CD4-positive, alpha-beta T cell treated with Interleukin-17A for 4 hours (primary cell): ENCODE data around the gene FER1L5.

Source experiments
- DNase-seq: peaks from one replicate; pipeline ENCODE4 v3.0.0-alpha.2; 2020; ENCODE audit warnings: mixed read lengths

Gene FER1L5

DNA sequence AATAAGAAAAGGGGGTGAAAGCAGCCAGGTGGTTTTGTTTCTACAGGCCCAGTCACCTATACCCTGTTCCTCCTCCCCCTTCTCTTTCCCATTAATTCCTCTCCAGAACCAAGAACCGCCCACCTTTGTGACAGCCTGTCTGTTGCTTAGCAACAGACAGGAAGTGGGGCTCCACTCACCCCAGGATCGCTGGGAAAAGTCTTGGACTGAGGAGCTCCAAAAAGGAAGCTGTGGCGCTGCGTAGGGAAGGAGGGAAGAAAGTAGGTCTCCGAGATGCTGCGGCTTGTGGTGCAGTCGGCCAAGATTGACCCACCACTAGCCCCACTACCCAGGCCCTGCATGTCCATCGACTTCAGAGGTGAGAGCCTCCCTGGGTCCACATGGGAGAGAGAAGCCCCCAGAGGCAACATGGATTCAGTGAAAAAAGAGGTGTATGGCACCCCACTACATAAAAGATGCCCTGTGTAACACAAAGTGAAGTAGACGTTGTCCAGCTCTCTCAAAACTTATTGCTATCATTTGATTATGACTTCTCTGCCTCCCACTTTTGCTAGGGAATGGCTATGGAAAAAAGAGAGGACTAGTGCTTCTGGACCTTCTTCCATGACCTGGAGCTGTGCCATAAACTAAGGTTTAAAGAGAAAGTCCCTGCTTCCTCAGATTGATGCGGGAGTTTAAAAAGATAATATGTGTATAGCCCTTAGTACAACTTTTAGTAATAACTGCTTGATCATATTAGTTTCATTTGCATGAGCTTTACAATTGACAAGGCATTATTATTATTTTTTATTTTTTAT lies at the start of gene FER1L5:
FER1L5 (plus strand) TSS at position 201 of the 797 bp plus-strand sequence; CDS start at position 274, 73 bp downstream.
- DNase-seq, result no peak

DNA sequence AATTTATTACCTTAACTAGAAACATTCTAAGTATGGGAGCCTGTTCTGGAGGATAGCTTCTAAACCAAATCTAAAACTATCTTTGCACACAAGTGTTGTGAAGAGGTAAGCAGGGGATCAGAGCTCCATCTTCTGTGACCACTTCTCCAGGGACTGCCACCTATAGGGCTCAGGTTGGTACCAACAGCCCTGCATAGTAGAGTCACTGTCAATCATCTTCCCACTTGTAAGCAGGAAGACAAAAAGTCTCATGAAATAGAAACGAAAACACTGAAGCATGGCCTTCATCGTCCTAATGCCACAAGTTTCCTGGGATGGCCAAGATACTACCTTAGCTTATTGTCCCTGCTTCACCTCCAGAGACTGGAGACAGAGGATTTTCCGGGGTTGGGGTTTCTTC lies 48.3 kb upstream of the FER1L5 start:
- DNase-seq, result no peak

DNA sequence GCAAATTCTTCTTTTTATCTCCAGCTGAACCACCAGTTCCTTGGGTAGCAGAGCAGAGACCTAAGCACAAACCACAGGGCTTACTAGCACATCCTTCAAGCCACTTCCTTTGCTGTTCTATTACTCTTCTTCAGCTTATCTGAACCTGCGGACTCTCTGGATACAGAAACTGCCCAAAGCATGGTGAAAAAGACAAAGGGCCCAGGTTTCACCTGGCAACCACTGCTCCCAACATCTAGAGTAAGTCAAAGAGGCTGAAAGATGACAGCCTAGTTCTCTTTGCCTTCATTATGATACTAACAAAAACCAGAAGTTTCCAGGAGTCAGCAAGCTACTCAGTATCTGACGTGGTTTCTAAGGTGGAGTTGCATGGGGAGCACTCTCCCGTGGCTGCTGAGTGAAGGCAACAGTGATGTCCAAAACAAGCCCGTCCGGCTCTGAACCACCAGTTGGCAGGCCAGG lies 47.8 kb upstream of the FER1L5 start:
- DNase-seq, result peak; percentile 30

DNA sequence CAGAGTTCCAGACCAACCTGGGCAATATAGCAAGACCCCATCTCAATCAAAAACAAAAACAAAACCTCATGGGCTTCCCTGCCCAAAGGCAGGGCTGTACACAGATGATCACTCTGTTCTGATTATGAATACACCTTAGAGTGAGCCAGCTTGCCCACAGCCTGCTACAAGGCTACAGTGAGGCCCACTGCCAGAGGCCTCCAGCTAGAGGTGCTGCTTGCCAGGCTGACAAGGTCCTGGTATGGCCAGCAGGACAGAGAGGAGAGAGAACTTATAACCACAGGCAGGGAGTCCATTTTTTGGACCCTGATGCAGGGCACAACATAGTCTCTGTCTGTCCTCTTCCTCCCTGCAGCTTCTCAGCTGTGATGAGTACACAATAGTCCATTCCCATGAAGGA lies 46.0 kb upstream of the FER1L5 start:
- no peak for DNase-seq

DNA sequence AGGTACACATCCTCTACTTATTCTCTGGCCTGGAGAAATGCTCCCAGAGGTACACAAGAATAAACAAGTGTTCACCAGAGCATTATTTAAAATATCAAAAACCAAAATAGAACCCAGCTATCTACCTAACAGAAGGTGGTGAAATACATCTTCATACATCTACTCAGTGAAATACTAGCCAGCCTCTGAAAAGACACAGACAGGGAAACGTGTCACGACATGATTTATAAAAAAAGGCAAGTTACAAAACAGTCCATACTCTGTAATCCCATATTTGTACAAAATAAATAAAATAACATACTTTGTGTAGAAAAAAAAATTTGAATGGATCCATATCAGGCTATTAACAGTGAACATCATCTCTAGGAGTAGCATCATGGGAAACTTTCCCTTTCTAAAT lies 42.6 kb upstream of the FER1L5 start:
- no peak for DNase-seq

DNA sequence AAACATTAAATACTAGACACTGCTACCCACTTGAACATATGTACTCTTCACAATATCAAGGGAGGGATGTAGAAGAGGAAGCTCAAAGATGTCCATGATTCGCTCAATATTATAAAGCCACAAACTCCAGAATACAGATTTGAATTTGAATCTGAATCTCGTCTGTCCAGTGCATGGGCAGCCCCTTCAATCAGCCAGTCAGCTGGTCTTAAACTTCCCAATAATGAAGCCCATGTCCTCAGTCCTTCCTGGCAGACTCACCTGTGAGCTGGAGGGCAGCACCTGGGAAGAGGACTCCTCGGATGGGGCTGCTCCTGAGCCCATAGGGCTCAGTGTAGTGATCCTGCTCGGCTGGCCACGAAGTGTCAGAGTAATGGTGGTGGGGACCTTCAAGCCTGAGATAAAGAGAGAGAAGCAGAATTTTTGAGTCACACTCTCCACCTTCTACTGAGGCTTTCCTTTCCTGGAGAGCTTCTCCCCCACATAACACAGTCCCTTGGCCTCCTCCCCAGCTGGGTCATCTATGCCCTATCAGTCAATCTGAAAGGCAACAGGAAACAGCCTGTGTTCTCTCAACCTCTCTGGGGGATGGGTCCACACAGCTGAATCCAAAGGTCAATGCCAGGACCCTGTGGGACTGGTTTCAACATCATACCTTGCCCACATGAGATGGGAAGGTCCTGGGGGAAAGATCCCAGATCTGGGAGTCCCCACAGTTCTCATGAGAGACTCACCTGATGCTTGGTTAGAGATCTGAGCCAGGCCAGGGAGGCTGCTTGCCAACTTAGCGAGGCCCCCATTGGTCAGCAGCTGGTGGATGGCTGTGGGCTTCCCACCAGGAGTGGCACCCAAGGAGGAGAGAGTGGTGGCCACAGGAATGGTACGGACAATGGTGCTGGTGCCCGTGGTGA lies 40.9 kb upstream of the FER1L5 start:
- DNase-seq, result no peak

DNA sequence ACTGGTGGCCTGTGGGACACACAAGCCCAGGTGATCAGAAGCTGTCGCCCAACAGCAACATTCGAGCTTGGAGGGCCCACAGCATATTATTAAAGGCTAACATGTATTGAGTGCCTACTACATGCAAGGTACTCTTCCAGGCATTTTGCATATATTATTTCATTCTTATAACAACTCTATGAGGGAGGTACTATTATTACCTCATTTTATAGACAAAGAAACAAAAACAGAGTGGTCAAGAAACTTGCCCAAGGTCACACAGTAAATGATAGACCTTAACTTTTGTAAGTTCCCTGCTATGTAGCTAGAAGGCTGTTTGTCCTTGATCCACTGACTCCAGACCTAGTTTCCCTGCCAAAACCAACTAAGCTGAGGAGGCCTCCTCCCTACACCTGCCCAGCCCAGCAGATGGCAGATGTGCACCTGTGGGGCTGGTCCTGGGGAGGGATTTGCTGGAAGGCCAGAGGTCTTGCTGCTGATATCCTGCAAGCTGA lies 40.2 kb upstream of the FER1L5 start:
- DNase-seq, result peak; percentile 20

DNA sequence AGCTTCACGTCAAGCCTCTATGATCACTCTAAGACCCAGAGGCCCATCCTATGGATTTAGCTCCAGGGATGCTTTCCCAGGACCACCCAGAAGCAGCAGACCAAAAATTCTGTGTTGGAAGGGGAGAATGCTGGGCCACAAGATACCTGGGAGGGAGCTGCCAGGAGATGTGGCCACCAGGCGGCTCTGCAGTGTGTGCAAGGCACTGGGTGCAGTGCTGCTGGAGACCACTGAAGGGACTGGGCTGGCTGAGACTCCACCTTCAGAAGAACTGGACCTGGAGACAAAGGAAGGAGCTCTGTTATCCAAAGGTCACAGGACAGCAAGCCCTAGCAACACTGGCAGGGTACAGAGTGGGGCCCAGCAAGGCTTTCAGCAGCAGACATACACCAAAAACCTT lies 38.5 kb upstream of the FER1L5 start:
- no peak for DNase-seq

DNA sequence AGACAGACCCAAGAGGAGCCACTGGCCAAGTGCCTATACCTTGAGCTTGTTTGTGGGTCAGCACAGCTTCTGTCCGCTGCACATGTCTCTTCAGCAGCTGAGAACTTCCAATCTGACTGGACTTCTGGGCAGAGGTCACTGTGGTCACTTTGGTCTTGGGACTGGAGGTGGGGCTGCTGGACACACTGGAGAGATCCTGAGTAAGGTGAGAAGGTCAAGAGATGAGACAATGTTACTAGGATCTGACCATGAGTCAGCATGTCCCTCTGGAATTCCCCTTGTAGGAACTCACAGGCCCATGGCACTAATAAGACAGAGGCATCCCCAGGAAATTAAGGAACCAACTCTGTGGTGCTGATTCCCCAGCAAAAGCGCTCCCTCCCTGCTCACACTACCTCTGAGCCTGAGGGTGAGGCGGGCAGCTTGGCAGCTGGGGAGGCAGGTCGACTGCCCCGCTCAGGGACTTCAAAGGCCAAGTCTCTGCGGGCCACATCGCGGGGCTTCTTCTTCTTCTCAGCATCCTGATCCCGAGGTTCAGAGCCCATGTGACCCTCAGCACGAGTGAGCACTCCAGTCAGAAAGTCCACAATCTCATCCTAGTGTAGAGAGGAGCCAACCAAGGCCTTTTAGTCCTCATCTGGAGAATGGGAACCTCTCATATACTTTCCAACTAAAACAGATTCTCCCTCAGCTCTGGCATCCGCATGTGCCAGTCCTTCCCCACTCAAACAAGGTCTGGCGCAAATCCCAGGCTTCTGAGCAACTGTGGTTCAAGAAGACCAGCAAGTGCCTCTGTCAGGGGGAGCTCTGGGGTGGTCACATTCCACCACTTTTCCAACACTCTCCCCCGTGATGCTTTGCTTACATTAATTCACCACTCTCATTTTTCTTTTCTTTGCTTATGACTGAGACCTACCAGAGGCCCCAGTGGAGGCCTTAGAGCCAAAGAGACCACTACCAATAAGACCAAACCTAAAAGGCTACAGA lies 33.8 kb upstream of the FER1L5 start:
- no peak for DNase-seq

DNA sequence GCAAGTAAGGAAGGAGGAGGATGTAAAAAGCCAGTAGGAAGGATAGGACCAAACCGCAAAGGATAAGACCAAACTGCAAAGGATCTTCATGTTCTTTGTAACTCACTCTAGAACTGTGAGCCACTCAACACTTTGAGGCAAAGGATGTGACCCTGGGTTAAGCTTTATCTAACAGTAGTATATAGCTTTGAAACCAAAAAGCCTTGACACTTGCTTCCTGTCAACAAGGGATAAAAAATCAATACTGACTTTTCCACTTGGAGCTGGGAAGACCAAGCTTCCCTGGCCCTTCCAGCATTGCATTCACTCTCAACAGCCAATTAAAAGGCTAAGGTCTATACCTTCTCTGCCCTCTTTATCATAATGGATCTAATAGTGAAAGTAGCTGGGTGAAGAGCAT lies 26.4 kb upstream of the FER1L5 start:
- DNase-seq, result no peak

DNA sequence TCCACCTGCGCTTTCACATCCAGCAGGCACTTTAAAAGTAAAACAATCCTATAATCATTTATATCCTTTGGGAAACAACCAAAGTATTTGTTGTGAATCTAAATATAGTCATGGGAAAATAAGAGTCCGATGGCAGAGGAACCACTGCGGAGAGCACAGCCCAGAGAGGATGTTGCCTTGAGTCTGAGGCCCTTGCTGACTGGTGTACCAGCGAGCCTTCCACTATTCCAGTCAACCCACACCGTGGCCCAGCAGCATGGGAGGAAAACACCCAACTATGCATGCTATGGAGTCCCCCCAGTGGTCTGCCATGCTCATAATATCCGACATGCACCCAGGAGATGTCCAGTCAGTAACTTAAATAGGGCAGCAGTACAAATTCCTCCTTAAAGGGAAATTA lies 26.0 kb upstream of the FER1L5 start:
- no peak for DNase-seq

DNA sequence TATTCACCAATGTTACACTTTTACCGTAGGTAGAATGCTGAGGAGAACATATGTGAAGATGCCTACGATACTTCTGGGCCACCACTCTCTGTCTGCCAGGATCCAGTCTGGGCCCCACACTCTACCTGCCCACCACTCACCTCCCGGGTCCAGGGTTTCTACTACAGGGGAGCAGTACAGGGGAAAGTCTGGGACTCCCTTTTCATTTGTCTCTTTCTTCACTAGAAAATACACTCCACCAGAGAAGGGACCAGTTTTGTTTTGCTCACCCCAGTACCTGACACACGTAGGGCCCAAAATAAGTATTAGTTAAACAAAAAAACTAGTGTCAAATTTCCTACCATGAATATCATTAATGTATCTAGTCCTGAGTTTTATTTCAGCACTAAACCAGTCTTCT lies 25.6 kb upstream of the FER1L5 start:
- no peak for DNase-seq

DNA sequence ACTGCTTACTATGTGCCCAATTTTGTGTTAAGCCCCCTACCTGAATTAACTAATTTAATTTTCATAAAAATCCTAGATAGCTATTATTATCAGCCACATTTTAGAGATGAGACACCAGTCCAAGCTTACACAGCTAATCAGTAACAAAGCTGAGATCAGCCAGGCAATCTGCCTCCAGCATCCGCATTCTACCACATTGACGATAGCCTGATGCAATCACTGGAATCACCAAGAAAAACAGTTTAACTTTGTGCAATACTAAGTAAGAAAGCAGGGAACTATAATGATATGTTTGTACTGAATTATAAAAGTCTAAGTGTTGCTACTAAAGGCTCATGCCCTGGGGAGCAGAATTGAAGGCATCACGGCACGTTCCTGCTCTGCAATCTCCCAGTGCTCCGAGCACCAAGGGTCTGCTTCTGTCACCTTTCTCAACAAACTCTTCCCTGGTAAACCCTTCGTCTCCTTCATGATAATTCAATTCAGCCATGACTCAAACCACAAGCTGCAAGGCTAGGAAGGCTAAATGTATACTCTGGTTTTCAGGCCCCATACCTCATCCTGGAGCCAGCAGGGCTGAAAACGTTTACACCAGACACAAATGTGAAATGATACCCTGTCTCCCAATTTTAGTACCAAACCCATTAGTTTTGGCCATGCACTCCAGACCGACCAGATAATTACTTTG lies 23.8 kb upstream of the FER1L5 start:
- no peak for DNase-seq

DNA sequence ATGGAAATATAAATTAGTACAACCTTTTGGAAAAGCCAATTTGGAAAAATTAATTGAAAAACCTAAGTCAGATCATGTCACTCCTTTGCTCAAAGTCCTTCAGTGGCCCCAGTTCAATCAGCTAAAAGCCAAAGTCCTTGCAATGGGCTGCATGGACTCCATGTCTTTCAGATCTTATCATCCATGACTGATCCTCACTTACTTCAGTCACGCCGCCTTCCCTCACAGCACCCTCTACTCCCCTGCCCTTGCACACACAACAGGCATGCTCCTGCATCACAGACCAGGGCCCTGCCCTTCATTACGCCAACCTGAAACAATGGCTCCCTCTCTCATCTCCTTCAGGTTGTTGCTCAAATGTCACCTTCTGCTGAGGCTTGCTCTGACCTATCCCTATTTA lies 20.0 kb upstream of the FER1L5 start:
- no peak for DNase-seq

DNA sequence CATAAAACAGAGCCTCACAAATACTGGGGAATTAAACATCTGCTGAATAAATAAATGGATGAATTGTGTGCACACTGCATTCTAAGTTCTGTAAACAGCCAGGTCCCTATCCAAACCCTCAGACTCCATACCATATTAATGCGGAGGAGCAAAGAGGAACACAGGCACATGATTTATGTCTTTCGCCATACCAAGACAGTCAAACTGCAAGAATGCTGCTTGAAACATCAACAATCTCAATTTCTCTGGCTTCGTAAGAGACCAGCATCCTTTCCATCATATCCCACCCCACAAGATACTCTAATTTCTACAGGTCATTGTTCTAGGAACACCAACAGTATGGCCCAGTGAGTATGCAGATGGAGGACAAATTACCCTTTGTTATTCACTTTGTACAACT lies 19.4 kb upstream of the FER1L5 start:
- no peak for DNase-seq

DNA sequence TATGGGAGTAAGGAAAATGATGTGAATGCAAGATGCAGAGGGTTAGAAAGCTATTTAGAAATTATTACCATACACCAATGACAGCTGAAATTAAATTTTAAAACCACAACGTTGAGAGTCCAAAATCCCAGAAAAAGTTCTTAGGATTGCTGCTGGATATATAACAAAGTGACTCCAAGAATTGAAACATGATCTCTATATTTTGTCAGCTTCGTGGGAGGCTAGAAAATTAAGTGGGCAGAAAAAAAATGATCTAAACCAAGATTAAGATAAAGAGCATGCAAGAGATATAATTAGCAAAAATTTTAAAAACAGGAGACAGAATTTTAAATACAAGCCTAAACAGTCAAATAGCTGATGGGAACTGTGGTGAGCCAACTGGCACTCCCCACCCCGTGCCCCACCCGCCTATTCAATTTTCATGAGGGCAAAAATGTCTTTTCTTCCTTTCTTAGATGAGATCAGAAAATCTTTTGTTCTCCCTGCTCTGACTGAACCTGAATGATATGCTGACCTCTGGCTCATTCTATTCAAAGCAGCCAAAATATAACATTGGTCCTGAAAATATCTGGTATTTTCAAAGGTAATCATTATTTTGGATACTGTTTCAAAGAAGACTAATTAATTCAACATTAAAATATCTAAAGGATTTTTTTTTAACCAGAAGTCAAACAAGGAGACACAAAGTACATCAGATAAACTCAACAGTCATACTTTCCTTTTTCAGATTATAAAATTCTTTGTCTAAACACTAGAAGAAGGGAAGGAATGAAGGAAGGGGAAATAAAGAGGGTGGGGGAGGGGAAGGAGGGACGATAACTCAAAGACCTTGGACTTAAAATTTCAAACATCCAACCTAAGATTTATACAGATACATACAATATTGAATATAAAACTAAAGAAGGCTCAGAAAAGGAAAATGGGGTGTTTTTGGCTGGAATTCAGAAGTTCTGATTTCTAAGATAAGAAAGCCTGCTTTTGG lies 16.7 kb upstream of the FER1L5 start:
- DNase-seq, result no peak

DNA sequence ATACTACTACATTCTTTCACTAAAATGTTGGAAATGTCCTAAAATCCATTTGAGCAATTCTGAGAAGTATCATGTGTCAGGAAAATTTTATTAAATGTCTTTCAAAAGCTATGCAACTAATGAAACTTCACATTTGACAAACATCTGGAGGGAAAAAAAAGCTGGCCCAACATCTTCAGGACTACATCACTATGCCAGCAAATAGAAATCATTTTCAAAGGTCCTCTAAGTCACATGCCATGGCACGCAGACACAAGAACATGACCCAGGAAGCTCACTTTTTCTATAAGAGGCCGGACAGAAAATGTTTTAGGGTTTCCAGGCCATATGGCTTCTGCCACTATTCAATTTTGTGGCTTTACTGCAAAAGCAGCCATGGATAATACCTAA lies 16.0 kb upstream of the FER1L5 start:
- DNase-seq, result no peak

DNA sequence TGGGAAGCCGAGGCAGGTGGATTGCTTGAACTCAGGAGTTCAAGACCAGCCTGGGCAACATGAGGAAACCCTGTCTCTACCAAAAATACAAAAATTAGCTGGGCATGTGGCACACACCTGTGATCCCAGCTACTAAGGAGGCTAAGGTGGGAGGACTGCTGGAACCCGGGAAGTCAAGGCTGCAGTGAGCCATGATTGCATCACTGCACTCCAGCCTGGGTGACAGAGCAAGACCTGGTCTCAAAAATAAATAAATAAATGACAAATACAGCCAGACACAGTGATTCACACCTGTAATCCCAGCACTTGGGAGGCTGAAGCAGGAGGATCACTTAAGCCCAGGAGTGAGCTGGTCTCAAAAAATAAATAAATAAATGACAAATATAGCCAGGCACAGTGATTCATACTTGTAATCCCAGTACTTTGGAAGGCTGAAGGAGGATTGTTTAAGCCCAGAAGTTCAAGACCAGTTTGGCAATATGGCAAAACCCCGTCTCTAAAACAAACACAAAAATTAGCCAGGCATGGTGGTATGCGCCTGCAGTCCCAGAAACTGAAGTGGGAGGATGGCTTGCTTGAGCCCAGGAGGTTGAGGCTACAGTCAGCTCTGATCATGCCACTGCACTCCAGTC lies 10.6 kb upstream of the FER1L5 start:
- DNase-seq, result no peak

DNA sequence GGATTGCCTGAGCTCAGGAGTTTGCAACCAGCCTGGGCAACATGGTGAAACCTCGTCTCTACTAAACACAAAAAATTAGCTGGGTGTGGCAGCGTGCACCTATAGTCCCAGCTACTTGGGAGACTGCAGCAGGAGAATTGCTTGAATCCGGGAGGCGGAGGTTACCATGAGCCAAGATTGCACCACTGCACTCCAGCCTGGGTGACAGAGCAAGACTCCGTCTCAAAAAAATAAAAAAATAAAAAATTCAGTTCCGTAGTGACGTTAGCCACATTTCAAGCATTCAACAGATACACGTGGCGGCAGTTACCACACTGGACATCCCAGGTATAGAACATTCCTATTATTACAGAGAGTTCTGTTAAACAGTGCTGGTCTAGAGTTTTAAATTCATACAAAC lies 8.9 kb upstream of the FER1L5 start:
- no peak for DNase-seq

DNA sequence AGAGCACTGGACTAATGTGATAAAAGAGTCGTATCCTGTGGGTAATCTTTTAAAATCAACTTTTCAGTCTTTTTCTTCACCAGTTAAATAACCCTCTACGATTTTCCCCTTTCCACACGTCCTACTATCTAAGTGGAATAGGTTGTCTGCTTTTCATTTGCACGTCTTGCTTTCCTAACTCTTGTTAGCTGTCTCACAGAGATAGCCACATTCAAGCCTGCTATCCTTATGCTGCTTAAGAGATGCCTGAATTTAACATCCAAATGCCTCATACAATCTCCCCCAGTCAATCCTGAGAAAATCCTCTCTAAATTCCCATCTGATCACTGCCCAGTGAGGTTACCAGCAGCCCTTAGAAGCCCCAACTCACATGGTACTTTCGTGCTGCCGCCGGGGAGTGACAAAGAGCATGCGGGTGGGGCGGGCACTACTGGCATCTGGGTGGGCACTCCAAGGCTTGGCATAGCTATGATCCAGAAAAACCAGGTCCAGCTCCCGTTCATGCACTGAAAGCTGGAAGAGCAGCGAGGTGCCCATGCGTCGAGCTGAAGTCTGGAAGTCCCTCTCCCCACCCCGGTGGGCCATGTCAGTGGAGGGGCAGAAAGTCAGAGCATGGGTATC lies 5.9 kb upstream of the FER1L5 start:
- DNase-seq, result no peak
